Measurements from ENCODE around the gene FCER2. TPM values are rescaled to one million over a fixed set of nuclear protein-coding genes. Genes with fewer than 3 reads are reported as not detected.

The FCER2 gene
- total RNA-seq, 1 experiment from 2014 or later: 0.15 TPM

- ChIA-PET CTCF (no interaction called here), POLR2A (no interaction called here)
- Histone ChIP-seq H3K27me3 (ENCODE audit: control insufficient read depth, insufficient read depth, low read length) (no peaks in the 10 kb centered on the region), H3K4me1 (ENCODE audit: control insufficient read depth, insufficient read depth, low read length) (no peaks in the 10 kb centered on the region), H3K36me3 (ENCODE audit: control insufficient read depth, insufficient read depth, low read length) (no peaks in the 10 kb centered on the region), H3K4me3 (ENCODE audit: low read depth in 2 of 2, low read length in 2 of 2) (no peak overlapping the region), H3K27ac (ENCODE audit: low read length) (no peak overlapping the region), H3K9me3 (ENCODE audit: control insufficient read depth, insufficient read depth, low read depth, low read length) (no peaks in the 10 kb centered on the region)
- DNase-seq (ENCODE audit: low read depth, low spot score) (no peak), ATAC-seq (no peak)
- no TSS peak for BruUV-seq (replicated peaks)
- in situ Hi-C loops (cut with HindIII; ENCODE audit: low pct_unique_long_range_greater_than_20kb, low sequenced_read_pairs): no loop called here
- TF ChIP-seq POLR2AphosphoS5 (IDR thresholded peaks at IDR 0.05; ENCODE audit: low read depth, low read length) (no peak), SIN3A (IDR thresholded peaks at IDR 0.05; ENCODE audit: borderline replicate concordance, insufficient read depth, low read depth, low read length) (no peak), TCF7L2 (IDR thresholded peaks at IDR 0.05; ENCODE audit: low read depth, low read length) (no peak)
- TF ChIP-seq, protein P1, sequence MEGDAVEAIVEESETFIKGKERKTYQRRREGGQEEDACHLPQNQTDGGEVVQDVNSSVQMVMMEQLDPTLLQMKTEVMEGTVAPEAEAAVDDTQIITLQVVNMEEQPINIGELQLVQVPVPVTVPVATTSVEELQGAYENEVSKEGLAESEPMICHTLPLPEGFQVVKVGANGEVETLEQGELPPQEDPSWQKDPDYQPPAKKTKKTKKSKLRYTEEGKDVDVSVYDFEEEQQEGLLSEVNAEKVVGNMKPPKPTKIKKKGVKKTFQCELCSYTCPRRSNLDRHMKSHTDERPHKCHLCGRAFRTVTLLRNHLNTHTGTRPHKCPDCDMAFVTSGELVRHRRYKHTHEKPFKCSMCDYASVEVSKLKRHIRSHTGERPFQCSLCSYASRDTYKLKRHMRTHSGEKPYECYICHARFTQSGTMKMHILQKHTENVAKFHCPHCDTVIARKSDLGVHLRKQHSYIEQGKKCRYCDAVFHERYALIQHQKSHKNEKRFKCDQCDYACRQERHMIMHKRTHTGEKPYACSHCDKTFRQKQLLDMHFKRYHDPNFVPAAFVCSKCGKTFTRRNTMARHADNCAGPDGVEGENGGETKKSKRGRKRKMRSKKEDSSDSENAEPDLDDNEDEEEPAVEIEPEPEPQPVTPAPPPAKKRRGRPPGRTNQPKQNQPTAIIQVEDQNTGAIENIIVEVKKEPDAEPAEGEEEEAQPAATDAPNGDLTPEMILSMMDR (IDR thresholded peaks at IDR 0.05): no peak
- TF ChIP-seq, protein P2, sequence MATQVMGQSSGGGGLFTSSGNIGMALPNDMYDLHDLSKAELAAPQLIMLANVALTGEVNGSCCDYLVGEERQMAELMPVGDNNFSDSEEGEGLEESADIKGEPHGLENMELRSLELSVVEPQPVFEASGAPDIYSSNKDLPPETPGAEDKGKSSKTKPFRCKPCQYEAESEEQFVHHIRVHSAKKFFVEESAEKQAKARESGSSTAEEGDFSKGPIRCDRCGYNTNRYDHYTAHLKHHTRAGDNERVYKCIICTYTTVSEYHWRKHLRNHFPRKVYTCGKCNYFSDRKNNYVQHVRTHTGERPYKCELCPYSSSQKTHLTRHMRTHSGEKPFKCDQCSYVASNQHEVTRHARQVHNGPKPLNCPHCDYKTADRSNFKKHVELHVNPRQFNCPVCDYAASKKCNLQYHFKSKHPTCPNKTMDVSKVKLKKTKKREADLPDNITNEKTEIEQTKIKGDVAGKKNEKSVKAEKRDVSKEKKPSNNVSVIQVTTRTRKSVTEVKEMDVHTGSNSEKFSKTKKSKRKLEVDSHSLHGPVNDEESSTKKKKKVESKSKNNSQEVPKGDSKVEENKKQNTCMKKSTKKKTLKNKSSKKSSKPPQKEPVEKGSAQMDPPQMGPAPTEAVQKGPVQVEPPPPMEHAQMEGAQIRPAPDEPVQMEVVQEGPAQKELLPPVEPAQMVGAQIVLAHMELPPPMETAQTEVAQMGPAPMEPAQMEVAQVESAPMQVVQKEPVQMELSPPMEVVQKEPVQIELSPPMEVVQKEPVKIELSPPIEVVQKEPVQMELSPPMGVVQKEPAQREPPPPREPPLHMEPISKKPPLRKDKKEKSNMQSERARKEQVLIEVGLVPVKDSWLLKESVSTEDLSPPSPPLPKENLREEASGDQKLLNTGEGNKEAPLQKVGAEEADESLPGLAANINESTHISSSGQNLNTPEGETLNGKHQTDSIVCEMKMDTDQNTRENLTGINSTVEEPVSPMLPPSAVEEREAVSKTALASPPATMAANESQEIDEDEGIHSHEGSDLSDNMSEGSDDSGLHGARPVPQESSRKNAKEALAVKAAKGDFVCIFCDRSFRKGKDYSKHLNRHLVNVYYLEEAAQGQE (IDR thresholded peaks at IDR 0.05; ENCODE audit: insufficient read depth in 1 of 2, low read depth in 2 of 2, low read length in 1 of 2): no peak
- intact Hi-C loops (cut with micrococcal nuclease; ENCODE audit: unreplicated experiment): no loop called here
Observed at GRCh38 chr19:7663706-7664105, 38.2 kb downstream of the FCER2 start.

- Histone ChIP-seq H3K27ac (ENCODE audit: low read length) (no peak overlapping the region), H3K9me3 (ENCODE audit: control insufficient read depth, insufficient read depth, low read depth, low read length) (no peaks in the 10 kb centered on the region), H3K4me1 (ENCODE audit: control insufficient read depth, insufficient read depth, low read length) (no peaks in the 10 kb centered on the region), H3K27me3 (ENCODE audit: control insufficient read depth, insufficient read depth, low read length) (no peaks in the 10 kb centered on the region), H3K36me3 (ENCODE audit: control insufficient read depth, insufficient read depth, low read length) (no peaks in the 10 kb centered on the region), H3K4me3 (ENCODE audit: low read depth in 2 of 2, low read length in 2 of 2) (no peak overlapping the region)
- DNase-seq (ENCODE audit: low read depth, low spot score): no peak
- intact Hi-C loops (cut with micrococcal nuclease; ENCODE audit: unreplicated experiment) (no loop called here), in situ Hi-C loops (cut with HindIII; ENCODE audit: low pct_unique_long_range_greater_than_20kb, low sequenced_read_pairs) (no loop called here)
- no peak for TF ChIP-seq POLR2AphosphoS5 (IDR thresholded peaks at IDR 0.05; ENCODE audit: low read depth, low read length)
- TF ChIP-seq, protein P1 (IDR thresholded peaks at IDR 0.05): no peak
- no peak for TF ChIP-seq SIN3A (IDR thresholded peaks at IDR 0.05; ENCODE audit: borderline replicate concordance, insufficient read depth, low read depth, low read length)
- no peak for TF ChIP-seq TCF7L2 (IDR thresholded peaks at IDR 0.05; ENCODE audit: low read depth, low read length)
- TF ChIP-seq, protein P2 (IDR thresholded peaks at IDR 0.05; ENCODE audit: insufficient read depth in 1 of 2, low read depth in 2 of 2, low read length in 1 of 2): no peak
- no peak for ATAC-seq
- no TSS peak for BruUV-seq (replicated peaks)
- CTCF ChIA-PET: no interaction called here
- POLR2A ChIA-PET: no interaction called here
Observed at GRCh38 chr19:7662657-7663056, 39.3 kb downstream of the FCER2 start.
